HUES6 (cell line): ENCODE data around the gene SLC26A6.

Experiments
- H3K27ac ChIP-seq: 2 replicates; pipeline ENCODE4 v1.7.0; 2013; ENCODE audit warnings: low read depth, mild to moderate bottlenecking, low read length, inconsistent platforms
- H3K27me3 ChIP-seq: 2 replicates; pipeline ENCODE4 v1.6.1; 2013; ENCODE audit warnings: low read length; ENCODE audit not compliant: control insufficient read depth, insufficient read depth
- H3K36me3 ChIP-seq: 2 replicates; pipeline ENCODE4 v1.6.1; 2013; ENCODE audit warnings: low read length; ENCODE audit not compliant: control insufficient read depth, insufficient read depth
- H3K4me1 ChIP-seq: 2 replicates; pipeline ENCODE4 v1.6.1; 2013; ENCODE audit warnings: low read length; ENCODE audit not compliant: control insufficient read depth, insufficient read depth
- H3K4me3 ChIP-seq: 2 replicates; pipeline ENCODE4 v1.5.1; 2013; ENCODE audit warnings: low read depth, low read length
- H3K9ac ChIP-seq: one replicate; pipeline ENCODE4 v1.6.1; 2013; ENCODE audit warnings: mild to moderate bottlenecking, low read length
- H3K9me3 ChIP-seq: 2 replicates; pipeline ENCODE4 v1.6.1; 2013; ENCODE audit warnings: low read depth, low read length; ENCODE audit not compliant: control insufficient read depth, insufficient read depth

Gene SLC26A6

GRCh38 chr3:48630407-48630806 lies 4.9 kb downstream of the SLC26A6 start:
- Histone ChIP-seq H3K27ac (no peak overlapping the region), H3K4me1 (peaks cover 6% of the 10 kb centered on the region; the same call in 1 of the 2 replicates), H3K36me3 (peaks cover 84% of the 10 kb centered on the region), H3K27me3 (no peaks in the 10 kb centered on the region), H3K4me3 (no peak overlapping the region), H3K9me3 (no peaks in the 10 kb centered on the region), H3K9ac (no peak overlapping the region)

GRCh38 chr3:48629894-48630293 lies 5.4 kb downstream of the SLC26A6 start:
- Histone ChIP-seq H3K4me1 (peaks cover 6% of the 10 kb centered on the region; the same call in 1 of the 2 replicates), H3K4me3 (no peak overlapping the region), H3K9ac (no peak overlapping the region), H3K9me3 (no peaks in the 10 kb centered on the region), H3K27ac (no peak overlapping the region), H3K36me3 (peaks cover 89% of the 10 kb centered on the region), H3K27me3 (no peaks in the 10 kb centered on the region)

GRCh38 chr3:48628277-48629017 lies 6.8 kb downstream of the SLC26A6 start:
- H3K9ac ChIP-seq = no peak overlapping the region
- peaks cover 6% of the 10 kb centered on the region for H3K4me1 ChIP-seq
- H3K27ac ChIP-seq = no peak overlapping the region
- H3K4me3 ChIP-seq = no peak overlapping the region
- H3K9me3 ChIP-seq = no peaks in the 10 kb centered on the region
- no peaks in the 10 kb centered on the region for H3K27me3 ChIP-seq
- peaks cover 87% of the 10 kb centered on the region for H3K36me3 ChIP-seq

- H3K9ac ChIP-seq = no peak overlapping the region
- H3K36me3 ChIP-seq = peaks cover 63% of the 10 kb centered on the region
- no peaks in the 10 kb centered on the region for H3K27me3 ChIP-seq
- no peak overlapping the region for H3K4me3 ChIP-seq
- no peak overlapping the region for H3K27ac ChIP-seq
- peaks cover 6% of the 10 kb centered on the region for H3K4me1 ChIP-seq
- H3K9me3 ChIP-seq = no peaks in the 10 kb centered on the region
These were observed 9.7 kb downstream of the SLC26A6 start for GRCh38 chr3:48625600-48625999.

GRCh38 chr3:48624767-48625166 lies 10.5 kb downstream of the SLC26A6 start:
- peaks cover 6% of the 10 kb centered on the region for H3K4me1 ChIP-seq
- H3K9ac ChIP-seq = no peak overlapping the region
- H3K36me3 ChIP-seq = peaks cover 62% of the 10 kb centered on the region
- H3K9me3 ChIP-seq = no peaks in the 10 kb centered on the region
- no peak overlapping the region for H3K27ac ChIP-seq
- no peak overlapping the region for H3K4me3 ChIP-seq
- H3K27me3 ChIP-seq = no peaks in the 10 kb centered on the region

GRCh38 chr3:48623851-48624547 lies 11.3 kb downstream of the SLC26A6 start:
- Histone ChIP-seq H3K27me3 (no peaks in the 10 kb centered on the region), H3K9ac (no peak overlapping the region), H3K36me3 (peaks cover 56% of the 10 kb centered on the region), H3K9me3 (no peaks in the 10 kb centered on the region), H3K4me1 (peaks cover 6% of the 10 kb centered on the region), H3K4me3 (no peak overlapping the region), H3K27ac (no peak overlapping the region)

GRCh38 chr3:48621461-48621869 lies 13.8 kb downstream of the SLC26A6 start, which contains the start of gene TMEM89:
Gene TMEM89, minus strand, starts transcription at chr3:48621769. Its CDS starts 13 bp downstream, at chr3:48621756.
- Histone ChIP-seq H3K4me1 (peaks cover 6% of the 10 kb centered on the region), H3K9ac (no peak within 1 kb of the TSS), H3K36me3 (peaks cover 31% of the 10 kb centered on the region), H3K4me3 (no peak within 1 kb of the TSS), H3K27ac (no peak within 1 kb of the TSS), H3K27me3 (no peaks in the 10 kb centered on the region), H3K9me3 (peaks cover 19% of the 10 kb centered on the region)

GRCh38 chr3:48619541-48620524 lies 15.4 kb downstream of the SLC26A6 start:
- Histone ChIP-seq H3K36me3 (peaks cover 15% of the 10 kb centered on the region), H3K4me3 (no peak overlapping the region), H3K27me3 (no peaks in the 10 kb centered on the region), H3K9ac (no peak overlapping the region), H3K9me3 (peaks cover 24% of the 10 kb centered on the region), H3K27ac (no peak overlapping the region), H3K4me1 (peaks cover 6% of the 10 kb centered on the region)

- Histone ChIP-seq H3K4me3 (no peak overlapping the region), H3K36me3 (peaks cover 14% of the 10 kb centered on the region), H3K9me3 (peaks cover 24% of the 10 kb centered on the region), H3K4me1 (no peaks in the 10 kb centered on the region), H3K27ac (no peak overlapping the region), H3K27me3 (no peaks in the 10 kb centered on the region), H3K9ac (no peak overlapping the region)
These were observed 17.7 kb downstream of the SLC26A6 start for GRCh38 chr3:48617559-48617958.

- Histone ChIP-seq H3K9me3 (peaks cover 24% of the 10 kb centered on the region), H3K4me1 (no peaks in the 10 kb centered on the region), H3K9ac (no peak overlapping the region), H3K36me3 (no peaks in the 10 kb centered on the region; the same call in 1 of the 2 replicates), H3K4me3 (no peak overlapping the region), H3K27ac (no peak overlapping the region), H3K27me3 (no peaks in the 10 kb centered on the region; the same call in 1 of the 2 replicates)
These were observed 21.2 kb downstream of the SLC26A6 start for GRCh38 chr3:48614044-48614443.
